ENCODE results near the gene TEX2. TPM values are rescaled to one million over a fixed set of nuclear protein-coding genes. Genes with fewer than 3 reads are reported as not detected.

Gene TEX2
- total and polyA plus RNA-seq, 2 experiments from 2014 or later: 7.5 to 17.7 TPM

- peaks cover 11% of the 10 kb centered on the region; the same call in 1 of the 3 replicates for H3K4me1 Mint-ChIP-seq
- ATAC-seq: no peak
- no peak overlapping the region for H3K4me2 ChIP-seq
Measured at GRCh38 chr17:64252831-64253230, 10.2 kb downstream of the TEX2 start.

More at GRCh38 chr17:64252831-64253230, 10.2 kb downstream of the TEX2 start:
- no peaks in the 10 kb centered on the region for H3K4me1 ChIP-seq (ENCODE audit: insufficient read depth)
- no peaks in the 10 kb centered on the region for H3K27me3 ChIP-seq (ENCODE audit: insufficient read depth)
- no peak for TF ChIP-seq EZH2phosphoT487 (IDR thresholded peaks at IDR 0.05; ENCODE audit: unreplicated experiment)
- TF ChIP-seq ZNF114 (CRISPR knock-in tag; IDR thresholded peaks at IDR 0.05): no peak
- no peak for TF ChIP-seq ZNF462 (CRISPR knock-in tag; IDR thresholded peaks at IDR 0.05)
- no peak for TF ChIP-seq POLR2AphosphoS5 (IDR thresholded peaks at IDR 0.05; ENCODE audit: low read depth)
- no peak for TF ChIP-seq ETS1 (IDR thresholded peaks at IDR 0.05)
- TF ChIP-seq REST (IDR thresholded peaks at IDR 0.05; ENCODE audit: unreplicated experiment): no peak
- TF ChIP-seq CTCF (conservative IDR thresholded peaks at IDR 0.05; ENCODE audit: low read depth in 2 of 2): no peak
- H3K36me3 ChIP-seq (ENCODE audit: insufficient read depth): no peaks in the 10 kb centered on the region
- DNase-seq (ENCODE audit: low spot score): no peak
- H3K27ac ChIP-seq (ENCODE audit: low read depth): no peak overlapping the region
- H3K36me3 Mint-ChIP-seq (ENCODE audit: low read depth): no peaks in the 10 kb centered on the region
- H4K20me1 ChIP-seq (replicated peaks; ENCODE audit: insufficient read depth): peaks cover 4% of the 10 kb centered on the region; the same call in 1 of the 2 replicates
- no peak overlapping the region for H2AFZ ChIP-seq
- no peak overlapping the region for H3K4me3 Mint-ChIP-seq
- no peaks in the 10 kb centered on the region for H3K9me3 Mint-ChIP-seq
- peaks cover 74% of the 10 kb centered on the region for H3K79me2 ChIP-seq (replicated peaks; ENCODE audit: insufficient read depth)
- no peak overlapping the region for H3K27ac Mint-ChIP-seq
- peaks cover 8% of the 10 kb centered on the region for H3K27me3 Mint-ChIP-seq (ENCODE audit: insufficient read depth, low read depth, poor library complexity)
- H3F3A ChIP-seq (replicated peaks; ENCODE audit: low read depth): no peaks in the 10 kb centered on the region
- H3K9me2 ChIP-seq (ENCODE audit: insufficient read depth): no peaks in the 10 kb centered on the region
- H3K4me3 ChIP-seq: no peak overlapping the region
